ENCODE measurements around the gene MYT1.

- TF ChIP-seq, protein P1, sequence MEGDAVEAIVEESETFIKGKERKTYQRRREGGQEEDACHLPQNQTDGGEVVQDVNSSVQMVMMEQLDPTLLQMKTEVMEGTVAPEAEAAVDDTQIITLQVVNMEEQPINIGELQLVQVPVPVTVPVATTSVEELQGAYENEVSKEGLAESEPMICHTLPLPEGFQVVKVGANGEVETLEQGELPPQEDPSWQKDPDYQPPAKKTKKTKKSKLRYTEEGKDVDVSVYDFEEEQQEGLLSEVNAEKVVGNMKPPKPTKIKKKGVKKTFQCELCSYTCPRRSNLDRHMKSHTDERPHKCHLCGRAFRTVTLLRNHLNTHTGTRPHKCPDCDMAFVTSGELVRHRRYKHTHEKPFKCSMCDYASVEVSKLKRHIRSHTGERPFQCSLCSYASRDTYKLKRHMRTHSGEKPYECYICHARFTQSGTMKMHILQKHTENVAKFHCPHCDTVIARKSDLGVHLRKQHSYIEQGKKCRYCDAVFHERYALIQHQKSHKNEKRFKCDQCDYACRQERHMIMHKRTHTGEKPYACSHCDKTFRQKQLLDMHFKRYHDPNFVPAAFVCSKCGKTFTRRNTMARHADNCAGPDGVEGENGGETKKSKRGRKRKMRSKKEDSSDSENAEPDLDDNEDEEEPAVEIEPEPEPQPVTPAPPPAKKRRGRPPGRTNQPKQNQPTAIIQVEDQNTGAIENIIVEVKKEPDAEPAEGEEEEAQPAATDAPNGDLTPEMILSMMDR (conservative IDR thresholded peaks at IDR 0.05 in 1 of 2, IDR thresholded peaks at IDR 0.05 in 1 of 2; ENCODE audit: low read depth in 1 of 2, low read length in 2 of 2), result no peak
- TF ChIP-seq EZH2 (IDR thresholded peaks at IDR 0.05; ENCODE audit: low read length, missing control alignments), result no peak
These were observed 8.8 kb upstream of the MYT1 start for GRCh38 chr20:64155258-64156135.
